ENCODE results near the gene NEUROG3. TPM values are rescaled to one million over a fixed set of nuclear protein-coding genes. Genes with fewer than 3 reads are reported as not detected.

Gene NEUROG3
- total RNA-seq (2022) (not detected in 2 replicates), Bru-seq, nascent RNA (not detected), BruChase-seq, experiment 1, labeled RNA remaining after a 6-hour chase (not detected), BruChase-seq, experiment 2, labeled RNA remaining after a 2-hour chase (not detected)
- long read RNA-seq: 0 reads

GRCh38 chr10:69573056-69573806 lies at the start of gene NEUROG3:
Gene NEUROG3, minus strand, starts transcription at chr10:69573422. Its CDS starts 379 bp downstream, at chr10:69573043.
- no TSS peak for BruUV-seq (replicated peaks)
- intact Hi-C loops (cut with micrococcal nuclease): no loop called here
- no peak within 1 kb of the TSS for H3K4me3 Mint-ChIP-seq (ENCODE audit: unreplicated experiment)
- DNase-seq (ENCODE audit: unreplicated experiment): no peak
- H3K9me3 Mint-ChIP-seq (ENCODE audit: unreplicated experiment): no peaks in the 10 kb centered on the region
- peaks cover 93% of the 10 kb centered on the region for H3K27me3 Mint-ChIP-seq (ENCODE audit: insufficient read depth, unreplicated experiment)
- no peak for TF ChIP-seq CTCF (IDR thresholded peaks at IDR 0.05; ENCODE audit: unreplicated experiment)
- ChIA-PET CTCF (no interaction called here), POLR2A (no interaction called here)
- H3K4me1 Mint-ChIP-seq (ENCODE audit: insufficient read depth, unreplicated experiment): no peaks in the 10 kb centered on the region
- no peak within 1 kb of the TSS for H3K27ac Mint-ChIP-seq (ENCODE audit: low read depth, unreplicated experiment)
- H3K36me3 Mint-ChIP-seq (ENCODE audit: insufficient read depth, unreplicated experiment): no peaks in the 10 kb centered on the region

- ChIA-PET POLR2A (interaction anchor here (0.6 kb wide), 1 partner anchor 98 kb away, joined by 3 read pairs; no protein-coding TSS in a partner anchor), CTCF (interaction anchor here (0.6 to 0.7 kb wide), 2 partner anchors 8 to 294 kb away, joined by 3 to 4 read pairs; no protein-coding TSS in a partner anchor)
- Mint-ChIP-seq H3K27me3 (ENCODE audit: insufficient read depth, unreplicated experiment) (peaks cover 19% of the 10 kb centered on the region), H3K4me3 (ENCODE audit: unreplicated experiment) (no peak overlapping the region), H3K4me1 (ENCODE audit: insufficient read depth, unreplicated experiment) (no peaks in the 10 kb centered on the region), H3K36me3 (ENCODE audit: insufficient read depth, unreplicated experiment) (no peaks in the 10 kb centered on the region), H3K9me3 (ENCODE audit: unreplicated experiment) (no peaks in the 10 kb centered on the region), H3K27ac (ENCODE audit: low read depth, unreplicated experiment) (no peak overlapping the region)
- DNase-seq (ENCODE audit: unreplicated experiment): no peak
- TF ChIP-seq CTCF (IDR thresholded peaks at IDR 0.05; ENCODE audit: unreplicated experiment): no peak
- intact Hi-C loops (cut with micrococcal nuclease): no loop called here
- BruUV-seq (replicated peaks): no TSS peak
Measured at GRCh38 chr10:69620625-69621024, 47.4 kb upstream of the NEUROG3 start.

- POLR2A ChIA-PET: no interaction called here
- DNase-seq (ENCODE audit: unreplicated experiment): no peak
- no peak for TF ChIP-seq CTCF (IDR thresholded peaks at IDR 0.05; ENCODE audit: unreplicated experiment)
- CTCF ChIA-PET: interaction anchor here (0.7 to 1.0 kb wide), 3 partner anchors 10 to 201 kb away, joined by 3 to 5 read pairs (median 3); no protein-coding TSS in a partner anchor
- Mint-ChIP-seq H3K27me3 (ENCODE audit: insufficient read depth, unreplicated experiment) (peaks cover 15% of the 10 kb centered on the region), H3K27ac (ENCODE audit: low read depth, unreplicated experiment) (no peak overlapping the region), H3K9me3 (ENCODE audit: unreplicated experiment) (no peaks in the 10 kb centered on the region), H3K36me3 (ENCODE audit: insufficient read depth, unreplicated experiment) (no peaks in the 10 kb centered on the region), H3K4me3 (ENCODE audit: unreplicated experiment) (no peak overlapping the region), H3K4me1 (ENCODE audit: insufficient read depth, unreplicated experiment) (no peaks in the 10 kb centered on the region)
- BruUV-seq (replicated peaks): no TSS peak
- intact Hi-C loops (cut with micrococcal nuclease): no loop called here
Measured at GRCh38 chr10:69619626-69620025, 46.4 kb upstream of the NEUROG3 start.

- ChIA-PET CTCF (interaction anchor here (0.8 to 1.0 kb wide), 2 partner anchors 11 kb away, joined by 4 to 5 read pairs; partner anchors contain the start of gene FAM241B), POLR2A (no interaction called here)
- no peak overlapping the region for H3K27ac Mint-ChIP-seq (ENCODE audit: low read depth, unreplicated experiment)
- no peak for TF ChIP-seq CTCF (IDR thresholded peaks at IDR 0.05; ENCODE audit: unreplicated experiment)
- no TSS peak for BruUV-seq (replicated peaks)
- no peak overlapping the region for H3K4me3 Mint-ChIP-seq (ENCODE audit: unreplicated experiment)
- intact Hi-C loops (cut with micrococcal nuclease): no loop called here
- H3K9me3 Mint-ChIP-seq (ENCODE audit: unreplicated experiment): no peaks in the 10 kb centered on the region
- H3K36me3 Mint-ChIP-seq (ENCODE audit: insufficient read depth, unreplicated experiment): no peaks in the 10 kb centered on the region
- no peak for DNase-seq (ENCODE audit: unreplicated experiment)
- H3K4me1 Mint-ChIP-seq (ENCODE audit: insufficient read depth, unreplicated experiment): no peaks in the 10 kb centered on the region
- H3K27me3 Mint-ChIP-seq (ENCODE audit: insufficient read depth, unreplicated experiment): peaks cover 6% of the 10 kb centered on the region
Measured at GRCh38 chr10:69618746-69619145, 45.5 kb upstream of the NEUROG3 start.
